ENCODE results near the gene PLD3. TPM values are rescaled to one million over a fixed set of nuclear protein-coding genes. Genes with fewer than 3 reads are reported as not detected.
"Not testable (repeated sequence)": the region's sequence is repeated elsewhere in the genome, so short reads cannot be mapped to it uniquely, and the experiment has no call there.

PLD3 gene
- total RNA-seq, 2 donors from 2014 or later, result 193 to 202 TPM

DNA sequence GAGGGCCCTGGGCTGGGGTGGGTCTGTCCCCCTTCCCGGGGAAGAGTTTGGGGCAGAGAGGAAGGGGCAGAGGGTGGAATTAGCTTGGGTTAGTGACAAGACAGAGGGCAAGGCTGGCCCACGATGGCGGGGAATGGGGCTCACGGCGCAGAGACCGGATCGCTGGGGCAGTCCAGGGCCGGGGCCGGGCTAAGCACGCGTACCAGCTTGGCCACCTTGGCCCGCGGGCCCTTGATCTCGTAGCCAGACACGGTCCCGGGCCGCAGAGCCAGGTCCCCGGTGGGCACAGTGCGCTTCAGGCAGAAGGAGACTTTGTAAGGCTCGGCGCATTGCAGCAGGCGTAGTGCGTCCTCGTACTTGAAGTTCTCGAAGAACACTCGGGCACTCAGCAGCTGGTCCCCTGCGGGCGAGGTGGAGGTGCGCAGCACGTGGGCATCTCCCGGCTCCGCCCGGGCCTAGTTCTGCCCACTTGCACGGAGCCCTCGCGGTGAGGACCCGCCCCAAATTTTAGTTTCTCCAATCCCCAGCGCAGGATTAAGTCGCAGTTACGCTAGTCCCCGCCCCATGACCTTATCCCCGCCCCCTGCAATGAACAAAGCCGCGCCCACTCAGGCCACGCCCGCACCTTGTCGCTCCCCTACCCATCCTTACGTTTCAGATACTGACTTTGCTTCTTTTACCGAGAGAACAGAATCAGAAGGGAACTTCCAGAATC lies 50.1 kb downstream of the PLD3 start:
- DNase-seq (peak; percentile 61), ATAC-seq (peak; percentile 14 to 17)
- intact Hi-C loops (cut with DNase I), result loop anchor here in 1 of 2 donors (5.0 kb wide), 1 partner anchor 41 kb away; no protein-coding TSS in a partner anchor

DNA sequence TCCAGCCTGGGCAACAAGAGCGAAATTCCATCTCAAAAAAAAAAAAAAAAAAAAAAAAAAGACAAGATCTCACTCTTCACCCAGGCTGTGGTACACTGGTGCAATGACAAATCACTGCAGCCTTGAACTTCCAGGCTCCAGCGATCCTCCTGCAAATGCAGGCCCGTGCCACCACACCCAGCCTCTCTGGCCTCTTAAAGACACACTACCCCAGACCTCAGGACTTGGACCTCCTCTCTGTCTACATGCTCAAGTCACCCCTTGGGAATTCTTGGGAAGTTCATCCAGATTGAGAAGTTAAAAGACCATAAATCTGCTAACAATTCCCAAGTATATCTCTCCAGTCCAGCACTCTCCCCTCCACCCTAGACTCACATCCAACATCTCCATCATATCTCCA lies 52.1 kb downstream of the PLD3 start:
- intact Hi-C loops (cut with DNase I), result no loop called here
- ATAC-seq (no peak), DNase-seq (no peak)

DNA sequence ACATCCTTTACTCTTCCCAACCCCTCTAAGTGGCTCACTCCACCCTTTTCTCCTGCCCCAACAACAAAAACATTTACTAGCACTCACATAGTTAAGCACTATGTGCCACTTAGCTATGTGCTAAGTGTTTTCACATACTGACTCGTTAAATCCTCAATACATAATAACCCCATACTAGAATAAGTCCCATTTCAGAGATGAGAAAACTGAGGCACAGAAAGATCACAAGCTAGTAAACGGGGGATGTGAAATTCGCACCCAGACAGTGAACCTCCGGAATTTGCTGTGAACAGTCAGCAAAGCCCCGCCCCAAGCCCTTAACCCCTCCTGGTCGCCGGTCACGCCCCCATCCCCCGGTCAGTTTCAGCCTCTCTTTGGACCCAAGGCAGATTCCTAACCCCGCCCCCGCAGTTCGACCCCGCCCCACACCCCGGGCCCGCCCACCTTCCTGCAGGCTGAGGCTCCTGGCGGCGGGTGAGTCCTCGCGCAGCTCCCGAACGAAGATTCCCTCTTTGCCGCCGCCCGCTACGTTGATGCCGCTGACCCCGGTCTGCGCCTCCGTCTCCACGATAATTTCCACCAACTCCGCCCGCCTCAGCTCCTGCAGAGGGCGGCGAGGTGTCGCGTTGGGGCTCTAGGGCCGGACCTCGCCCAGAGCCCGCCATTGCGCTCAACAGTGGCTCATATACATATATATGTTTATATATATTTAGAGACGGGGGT lies 54.9 kb downstream of the PLD3 start:
- DNase-seq (peak; percentile 93), ATAC-seq (peak; percentile 93 to 97)
- intact Hi-C loops (cut with DNase I), result no loop called here

GRCh38 chr19:40407714-40408597 lies 59.5 kb downstream of the PLD3 start:
- DNase-seq, result no peak
- intact Hi-C loops (cut with DNase I), result no loop called here
- no peak for ATAC-seq

- DNase-seq; intact Hi-C loops (cut with DNase I); ATAC-seq: not testable (repeated sequence)
Measured at GRCh38 chr19:40408598-40408925, 60.1 kb downstream of the PLD3 start.

- intact Hi-C loops (cut with DNase I), result no loop called here
- DNase-seq, result no peak
- no peak for ATAC-seq
Measured at GRCh38 chr19:40410030-40410389, 61.5 kb downstream of the PLD3 start.

- peak; percentile 90 to 92 for ATAC-seq
- DNase-seq, result peak; percentile 64
- intact Hi-C loops (cut with DNase I), result no loop called here
Measured at GRCh38 chr19:40411125-40411842, 62.8 kb downstream of the PLD3 start.

GRCh38 chr19:40411958-40412499 lies 63.5 kb downstream of the PLD3 start:
- intact Hi-C loops (cut with DNase I), result no loop called here
- peak in 1 of 2 donors; percentile 4 for ATAC-seq
- no peak for DNase-seq

DNA sequence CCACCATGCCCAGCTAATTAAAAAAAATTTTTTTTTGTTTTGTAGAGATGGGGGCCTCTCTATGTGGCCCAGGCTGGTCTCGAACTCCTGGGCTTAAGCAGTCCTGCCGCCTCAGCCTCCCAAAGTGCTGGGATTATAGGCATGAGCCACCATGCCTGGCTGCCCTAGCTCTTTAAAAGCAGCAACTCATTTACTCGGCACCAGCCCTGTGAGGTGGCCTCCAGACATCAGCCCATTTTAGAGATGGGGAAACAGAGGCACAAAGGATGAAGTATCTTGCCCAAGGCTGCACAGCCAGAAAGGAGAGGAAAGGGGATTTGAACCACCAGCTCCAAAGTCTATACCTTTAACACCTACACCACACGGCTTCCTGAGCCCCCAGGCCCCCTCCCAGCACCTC lies 64.4 kb downstream of the PLD3 start:
- ATAC-seq (no peak), DNase-seq (no peak)
- intact Hi-C loops (cut with DNase I), result no loop called here

DNA sequence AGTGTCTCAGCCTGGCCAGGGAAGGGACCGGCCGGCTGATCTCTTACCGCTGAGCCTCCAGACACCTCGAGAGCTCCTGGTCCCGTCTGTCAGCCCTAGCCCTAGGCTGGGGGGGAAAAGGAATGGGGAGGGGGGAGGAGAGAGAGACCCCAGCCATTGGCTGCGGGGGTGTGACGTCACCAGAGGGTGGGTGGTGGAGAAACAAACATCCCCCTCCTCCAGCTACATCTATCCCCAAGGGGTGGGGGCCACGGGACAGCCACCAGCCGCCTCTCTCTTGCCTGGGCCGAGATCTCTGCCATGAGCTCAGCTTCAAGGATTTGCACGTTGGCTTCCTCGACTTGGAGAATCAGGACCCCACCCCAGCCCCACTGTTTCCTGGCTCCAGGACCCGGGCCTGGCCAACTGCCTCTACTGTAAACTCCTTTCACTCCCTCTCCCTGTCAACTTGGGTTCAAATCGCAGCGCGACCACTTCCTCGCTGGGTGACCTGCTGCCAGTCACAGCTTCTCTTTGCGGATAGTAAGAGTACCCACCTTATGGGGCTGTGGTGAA lies 64.9 kb downstream of the PLD3 start, which contains the start of gene PRX:
Gene PRX (minus strand): TSS at position 88 of the 555 bp plus-strand sequence. CDS start 5,446 bp downstream, outside the sequence.
- ATAC-seq (no peak), DNase-seq (no peak)
- intact Hi-C loops (cut with DNase I), result no loop called here

- intact Hi-C loops (cut with DNase I), result no loop called here
- ATAC-seq, result peak in 1 of 2 donors; percentile 24
- no peak for DNase-seq
Measured at GRCh38 chr19:40414542-40415535, 66.3 kb downstream of the PLD3 start.

GRCh38 chr19:40415768-40416167 lies 67.3 kb downstream of the PLD3 start:
- DNase-seq (no peak), ATAC-seq (no peak)
- intact Hi-C loops (cut with DNase I), result no loop called here

GRCh38 chr19:40416918-40417642 lies 68.6 kb downstream of the PLD3 start:
- peak; percentile 5 to 9 for ATAC-seq
- intact Hi-C loops (cut with DNase I), result no loop called here
- DNase-seq, result peak; percentile 72

GRCh38 chr19:40417643-40417981 lies 69.1 kb downstream of the PLD3 start:
- no peak for DNase-seq
- intact Hi-C loops (cut with DNase I), result no loop called here
- no peak for ATAC-seq

DNA sequence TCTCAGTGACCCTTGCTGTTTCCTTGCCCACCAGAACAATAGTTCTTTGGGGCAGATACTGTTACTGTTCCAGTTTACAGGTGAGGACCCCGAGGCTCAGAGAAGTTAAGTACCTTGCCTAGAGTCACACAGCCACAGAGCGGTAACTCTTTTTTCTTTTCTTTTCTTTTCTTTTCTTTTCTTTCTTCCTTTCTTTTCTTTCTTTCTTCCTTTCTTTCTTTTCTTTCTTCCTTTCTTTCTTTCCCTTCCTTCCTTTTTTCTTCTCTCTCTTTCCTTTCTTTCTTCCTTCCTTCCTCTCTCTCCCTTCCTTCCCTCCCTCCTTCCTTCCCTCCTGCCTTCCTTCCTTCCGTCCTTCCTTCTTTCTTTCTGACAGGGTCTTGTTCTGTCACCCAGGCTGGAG lies 69.5 kb downstream of the PLD3 start:
- intact Hi-C loops (cut with DNase I), result no loop called here
- ATAC-seq, result no peak
- no peak for DNase-seq

GRCh38 chr19:40419066-40419612 lies 70.6 kb downstream of the PLD3 start:
- no peak for DNase-seq
- no peak for ATAC-seq
- intact Hi-C loops (cut with DNase I), result no loop called here
